Body of pancreas (tissue), 4 donors: ENCODE data around the gene HNRNPH2.

Experiments used
- CTCF ChIP-seq, 7 experiments: fragments of 450-650 bp in 4 of 7; fragments of 200-600 bp in 3 of 7; sonication (generic) in 3 of 7; IDR thresholded peaks; one replicate each; pipeline ENCODE4 v1.5.1; 2016 to 2019; ENCODE audit warnings: antibody characterized with exemption in 7 of 7
- POLR2A ChIP-seq, 3 donors: fragments of 450-650 bp; IDR thresholded peaks; one replicate each; pipeline ENCODE4 v1.6.1; 2016; ENCODE audit warnings: antibody characterized with exemption in 3 of 3, mild to moderate bottlenecking in 2 of 3

GRCh38 chrX:101416691-101417090 is 8.7 kb downstream of the HNRNPH2 start:
- TF ChIP-seq POLR2A (IDR thresholded peaks at IDR 0.05), result no peak
- TF ChIP-seq CTCF (IDR thresholded peaks at IDR 0.05), result no peak
